Heart left ventricle (tissue), 16 donors: ENCODE data around the gene ACOXL. TPM values are rescaled to one million over a fixed set of nuclear protein-coding genes. Genes with fewer than 3 reads are reported as not detected.
A peak's percentile ranks its signal among the peaks of the same experiment; 100 is the strongest.

Source experiments
- ATAC-seq, 4 donors: fragments of 200-7000 bp; cut with Tn5 transposase; one replicate each; pipeline ENCODE4 v1.9.1; 2020 to 2022; ENCODE audit warnings: moderate library complexity in 4 of 4, mild to moderate bottlenecking in 3 of 4, moderate number of reproducible peaks in 1 of 4
- DNase-seq, 5 donors: peaks; one replicate each; pipeline ENCODE4 v3.0.0-alpha.2; 2020
- H3K27ac ChIP-seq, 12 donors: fragments of 200-600 bp; sonication (generic) in 4 of 12; one replicate each; pipeline versions ENCODE4 v1.5.0 to v1.8.0; 2016 to 2022; ENCODE audit warnings: mild to moderate bottlenecking in 2 of 12
- H3K27me3 ChIP-seq, 9 donors: fragments of 200-600 bp; sonication (generic) in 2 of 9; one replicate each; pipeline versions ENCODE4 v1.5.1 to v1.8.0; 2016 to 2022; ENCODE audit warnings: mild to moderate bottlenecking in 3 of 9
- H3K36me3 ChIP-seq, 9 donors: fragments of 200-600 bp; sonication (generic) in 2 of 9; one replicate each; pipeline versions ENCODE4 v1.5.0 to v1.8.0; 2018 to 2022; ENCODE audit warnings: mild to moderate bottlenecking in 2 of 9
- H3K4me1 ChIP-seq, 12 donors: fragments of 200-600 bp; sonication (generic) in 4 of 12; one replicate each; pipeline versions ENCODE4 v1.5.0 to v1.8.0; 2016 to 2022; ENCODE audit warnings: mild to moderate bottlenecking in 3 of 12
- H3K4me3 ChIP-seq, 12 donors: fragments of 200-600 bp; sonication (generic) in 4 of 12; one replicate each; pipeline versions ENCODE4 v1.5.0 to v1.8.0; 2017 to 2022; ENCODE audit warnings: mild to moderate bottlenecking in 9 of 12, moderate library complexity in 4 of 12
- H3K9me3 ChIP-seq, 12 donors: fragments of 200-600 bp; sonication (generic) in 4 of 12; one replicate each; pipeline versions ENCODE4 v1.5.0 to v1.8.0; 2016 to 2022; ENCODE audit warnings: mild to moderate bottlenecking in 1 of 12
- POLR2A ChIP-seq, 2 donors: fragments of 450-650 bp; IDR thresholded peaks; one replicate each; pipeline ENCODE4 v1.6.1; 2017; ENCODE audit warnings: antibody characterized with exemption in 2 of 2, mild to moderate bottlenecking in 2 of 2, moderate library complexity in 2 of 2
- WGBS, 4 donors: extraction: QIAGEN DNeasy Blood & Tissue Kit in 2 of 4; methylation state at CpG; one replicate each; pipeline versions ENCODE4 v1.1.5 to v1.1.7; 2013 to 2018; 5-methylcytosine and 5-hydroxymethylcytosine counted together
- intact Hi-C, 10 donors: fragments of 100-400 bp; cut with DNase I; formaldehyde crosslinking; loops; one replicate each; pipeline versions ENCODE4 v1.11.1 to v1.14.2; 2022
- polyA plus RNA-seq, 2 donors: library from polyadenylated mRNA; stranded (reverse); fragments of 200-250 nt; gene quantifications; one replicate each; pipeline ENCODE4 v1.2.3, GENCODE V29; 2013
- total RNA-seq, 9 donors: library from RNA; depleted of rRNA in 2 of 9; stranded (reverse); fragments of >200 nt in 2 of 9; fragmentation: NEBNext Ultra II Directional in 3 of 9; extraction: Animal tissue kit (Norgen Biotek cat#: 25700) in 3 of 9; gene quantifications; one replicate each; pipeline versions ENCODE4 v1.1.0 to v1.2.4, GENCODE V29; 2016 to 2023
- TF ChIP-seq, protein P1 (sequence below), 12 donors: fragments of 200-600 bp; sonication (generic) in 4 of 12; IDR thresholded peaks; one replicate each; pipeline versions ENCODE4 v1.5.0 to v1.8.0; 2018 to 2022; ENCODE audit warnings: antibody characterized with exemption in 12 of 12, mild to moderate bottlenecking in 5 of 12
- donor health status: ischemic (EF 13 %, LVEDD 7.1; RV severe dilation, severe dysfunction).
- donor health status: healthy with polysubstance abuse.
- donor health status: DM: no; HTN: yes; CAD: no.
- donor health status: DM: no; HTN: no; CAD: no.
- donor health status: ischemic (EF 25% LVEDD 6.9; RV normal size, moderate dysfunction).
- donor health status: ischemic (EF 25% LVEDD 5.7; RV mildly dilated, moderate dysfunction).
- donor health status: healthy.
- donor health status: DM: yes; HTN: yes; CAD: no.
- donor health status: ischemic (EF 35%, LVEDD 5.7; RV mildly dilated, moderate dysfunction).
- donor health status: nonischemic (EF 11% LVEDD 7.7; RV severe dilation, severe dysfunction).
- donor health status: DM: yes; HTN: yes; CAD: no.
- donor health status: PGD.
- donor health status: ischemic (EF 29% LVEDD 5.4; RV normal size, mild dysfunction).
- donor health status: nonischemic (EF 23%, LVEDD 6.1; RV moderate dilation, normal function).

Gene ACOXL
- total and polyA plus RNA-seq, 11 donors: 0.25 TPM; not detected in 10

DNA sequence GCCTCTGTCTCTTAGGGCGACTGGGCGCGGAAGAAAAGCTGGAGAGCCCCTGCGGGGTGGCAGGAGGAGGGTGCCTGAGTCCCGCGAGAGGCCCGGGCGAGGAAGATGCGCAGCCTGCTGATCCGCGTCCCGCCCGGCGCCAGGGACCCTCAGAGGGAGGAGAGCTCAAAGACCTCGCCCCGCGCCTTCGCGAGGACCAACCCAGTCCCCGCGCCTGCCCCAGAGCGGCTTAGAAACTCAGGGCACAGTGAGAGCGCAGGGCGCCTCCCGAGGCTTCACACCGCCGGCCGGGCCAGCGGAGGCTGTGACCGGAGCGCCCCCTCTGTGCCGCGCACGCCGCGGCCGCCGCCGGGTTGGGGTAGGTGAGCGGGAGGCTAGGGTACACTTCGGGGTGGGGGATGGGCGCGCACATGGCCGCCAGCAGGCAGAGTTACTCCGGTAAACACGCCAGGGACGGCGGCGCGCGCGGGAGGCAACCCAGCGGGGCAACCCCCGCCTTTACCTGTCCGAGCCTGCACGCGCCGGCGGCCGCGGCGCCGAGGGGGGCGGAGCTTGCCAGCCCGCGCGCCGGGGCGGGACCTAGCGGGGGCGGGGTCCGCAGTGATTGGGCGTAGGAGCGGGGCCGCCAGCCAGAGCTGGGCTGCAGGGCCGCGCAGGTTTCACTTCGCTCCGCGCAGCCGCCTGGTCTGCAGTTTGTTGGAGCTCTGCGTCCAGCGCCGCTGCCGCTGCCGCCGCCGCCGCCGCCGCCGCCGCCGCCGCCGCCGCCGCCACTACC is 388.1 kb downstream of the ACOXL start, which contains the start of gene BCL2L11:
Gene BCL2L11 (plus strand): TSS at position 662 of the 775 bp plus-strand sequence. CDS start 2,832 bp downstream, outside the sequence.
- WGBS, 4 donors: 1 to 2% (median 1%) methylated on average over 16 to 98 of the region's 98 CpGs

DNA sequence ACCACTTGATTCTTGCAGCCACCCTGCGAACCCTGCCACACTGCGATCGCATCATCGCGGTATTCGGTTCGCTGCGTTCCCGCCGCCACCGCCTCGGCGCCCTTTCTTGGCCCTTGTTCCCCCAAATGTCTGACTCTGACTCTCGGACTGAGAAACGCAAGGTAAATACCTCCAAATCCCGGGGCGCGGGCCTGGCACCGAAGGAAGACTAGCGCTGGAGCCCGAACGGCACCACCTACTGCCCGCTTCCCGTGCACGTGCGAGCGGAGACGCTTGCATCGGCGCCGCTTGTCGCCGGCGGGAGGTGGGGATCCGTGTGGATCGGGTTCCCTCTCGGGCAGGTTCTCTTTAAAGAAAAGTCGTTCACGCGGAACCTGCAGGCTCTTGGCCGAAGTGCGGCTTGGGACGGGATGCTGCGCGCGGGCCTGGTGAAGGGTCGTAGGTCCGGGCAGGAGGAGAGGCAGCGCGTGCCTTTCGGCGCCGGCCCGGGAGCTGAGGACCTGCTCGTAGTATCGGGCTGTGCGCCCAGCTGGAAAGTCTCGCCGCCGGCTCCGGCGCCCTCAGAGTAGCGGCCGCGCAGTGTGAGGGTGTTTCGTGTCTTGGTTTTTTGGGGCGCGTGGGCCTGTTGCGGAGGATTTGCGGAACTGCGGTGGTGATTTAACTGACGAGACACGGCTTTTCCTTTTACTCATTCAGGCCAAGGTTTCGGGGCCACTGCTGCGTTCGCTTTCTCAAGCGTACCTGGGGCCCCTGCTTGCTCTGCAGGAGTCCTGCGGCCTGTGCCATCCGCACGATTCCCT is 388.9 kb downstream of the ACOXL start:
- ATAC-seq: peak in 1 of 4 donors; percentile 11
- WGBS, 4 donors: 0 to 1% (median 0%) methylated on average over 5 to 80 of the region's 80 CpGs
- TF ChIP-seq, protein P1, sequence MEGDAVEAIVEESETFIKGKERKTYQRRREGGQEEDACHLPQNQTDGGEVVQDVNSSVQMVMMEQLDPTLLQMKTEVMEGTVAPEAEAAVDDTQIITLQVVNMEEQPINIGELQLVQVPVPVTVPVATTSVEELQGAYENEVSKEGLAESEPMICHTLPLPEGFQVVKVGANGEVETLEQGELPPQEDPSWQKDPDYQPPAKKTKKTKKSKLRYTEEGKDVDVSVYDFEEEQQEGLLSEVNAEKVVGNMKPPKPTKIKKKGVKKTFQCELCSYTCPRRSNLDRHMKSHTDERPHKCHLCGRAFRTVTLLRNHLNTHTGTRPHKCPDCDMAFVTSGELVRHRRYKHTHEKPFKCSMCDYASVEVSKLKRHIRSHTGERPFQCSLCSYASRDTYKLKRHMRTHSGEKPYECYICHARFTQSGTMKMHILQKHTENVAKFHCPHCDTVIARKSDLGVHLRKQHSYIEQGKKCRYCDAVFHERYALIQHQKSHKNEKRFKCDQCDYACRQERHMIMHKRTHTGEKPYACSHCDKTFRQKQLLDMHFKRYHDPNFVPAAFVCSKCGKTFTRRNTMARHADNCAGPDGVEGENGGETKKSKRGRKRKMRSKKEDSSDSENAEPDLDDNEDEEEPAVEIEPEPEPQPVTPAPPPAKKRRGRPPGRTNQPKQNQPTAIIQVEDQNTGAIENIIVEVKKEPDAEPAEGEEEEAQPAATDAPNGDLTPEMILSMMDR (IDR thresholded peaks at IDR 0.05): no peak
- TF ChIP-seq POLR2A (IDR thresholded peaks at IDR 0.05): no peak

More for the DNA sequence above, 388.1 kb downstream of the ACOXL start, which contains the start of gene BCL2L11:
- ATAC-seq (peak; percentile 67 to 89 (median 84)), DNase-seq (peak; percentile 91 to 95 (median 94))
- TF ChIP-seq, protein P1 (IDR thresholded peaks at IDR 0.05): peak in 8 of 12 donors; percentile 8 to 54 (median 22)
- TF ChIP-seq POLR2A (IDR thresholded peaks at IDR 0.05): peak; percentile 73 to 95
- Histone ChIP-seq H3K36me3 (peaks cover 0 to 18% (median 17%) of the 10 kb centered on the region in 9 donors), H3K27me3 (peaks cover 0 to 46% (median 4%) of the 10 kb centered on the region in 9 donors), H3K27ac (peak within 1 kb of the TSS in 11 of 12 donors; percentile 62 to 93 (median 80)), H3K9me3 (no peaks in the 10 kb centered on the region), H3K4me3 (peak within 1 kb of the TSS; percentile 64 to 98 (median 84)), H3K4me1 (peaks cover 4 to 63% (median 49%) of the 10 kb centered on the region in 12 donors)
- intact Hi-C loops: loop anchor here in 4 of 10 donors (2.0 to 5.0 kb wide), 2 partner anchors 20 to 42 kb away; no protein-coding TSS in a partner anchor

DNA sequence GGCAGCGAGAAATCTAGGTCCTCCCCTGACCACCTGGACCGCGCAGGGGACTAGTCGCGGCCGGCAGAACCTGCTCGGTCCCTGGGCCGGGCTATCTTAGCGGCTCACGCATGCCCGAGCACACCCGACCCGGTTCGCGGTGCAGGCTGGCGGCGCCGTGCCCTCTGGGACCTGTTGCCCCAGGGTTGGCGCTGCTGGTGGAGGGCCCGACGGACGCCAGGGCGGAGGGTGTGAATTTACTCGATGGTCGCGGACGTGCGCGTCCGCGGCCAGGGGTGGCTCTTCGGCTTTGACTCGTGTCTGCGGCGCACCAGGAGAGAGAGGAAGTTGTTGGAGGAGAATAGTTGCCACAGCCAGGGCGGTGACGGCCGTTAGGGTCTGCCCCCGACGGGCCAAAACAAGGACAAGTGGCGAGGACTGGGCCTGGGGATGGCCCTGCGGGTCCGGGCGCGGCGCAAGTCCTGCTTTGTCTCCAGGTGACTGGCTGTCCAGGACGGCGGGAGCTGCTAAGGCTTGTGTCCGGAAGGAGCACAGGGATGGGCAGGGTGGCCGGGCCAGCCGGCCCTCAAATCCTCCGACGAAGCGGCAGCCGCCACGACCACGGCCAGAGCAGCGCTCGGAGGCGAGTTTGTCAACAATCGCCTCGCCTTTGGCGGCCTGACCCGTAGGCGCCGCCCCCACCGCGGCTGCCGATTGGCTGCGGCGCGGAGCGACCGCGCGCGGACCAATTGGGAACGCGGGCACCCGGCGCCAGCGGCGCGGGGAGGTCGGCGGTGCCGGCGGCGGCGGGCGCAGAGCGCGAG is 389.7 kb downstream of the ACOXL start:
- TF ChIP-seq, protein P1 (IDR thresholded peaks at IDR 0.05): no peak
- TF ChIP-seq POLR2A (IDR thresholded peaks at IDR 0.05): peak in 1 of 2 donors; percentile 86
- Histone ChIP-seq H3K36me3 (peaks cover 0 to 34% (median 25%) of the 10 kb centered on the region in 9 donors), H3K9me3 (no peaks in the 10 kb centered on the region), H3K4me1 (peaks cover 4 to 63% (median 48%) of the 10 kb centered on the region in 12 donors), H3K27me3 (peaks cover 0 to 30% (median 0%) of the 10 kb centered on the region in 9 donors), H3K27ac (peak overlapping the region; percentile 62 to 93 (median 86)), H3K4me3 (peak overlapping the region; percentile 64 to 98 (median 84))
- WGBS, 4 donors: 1% methylated on average over 47 to 93 of the region's 93 CpGs
- ATAC-seq (peak; percentile 41 to 84 (median 77)), DNase-seq (peak; percentile 90 to 95 (median 92))
- intact Hi-C loops: loop anchor here in 4 of 10 donors (2.0 to 5.0 kb wide), 2 partner anchors 19 to 40 kb away; no protein-coding TSS in a partner anchor

More for the DNA sequence above, 388.9 kb downstream of the ACOXL start:
- Histone ChIP-seq H3K27ac (peak overlapping the region in 11 of 12 donors; percentile 62 to 93 (median 80)), H3K27me3 (peaks cover 0 to 38% (median 0%) of the 10 kb centered on the region in 9 donors), H3K36me3 (peaks cover 0 to 26% (median 25%) of the 10 kb centered on the region in 9 donors), H3K4me1 (peaks cover 4 to 67% (median 52%) of the 10 kb centered on the region in 12 donors), H3K9me3 (no peaks in the 10 kb centered on the region), H3K4me3 (peak overlapping the region; percentile 64 to 98 (median 84))
- intact Hi-C loops: loop anchor here in 4 of 10 donors (2.0 to 5.0 kb wide), 2 partner anchors 20 to 41 kb away; no protein-coding TSS in a partner anchor
- DNase-seq: peak; percentile 37 to 78 (median 56)
